Heart left ventricle (tissue), 16 donors: ENCODE measurements around the gene ALOX5AP. TPM values are rescaled to one million over a fixed set of nuclear protein-coding genes. Genes with fewer than 3 reads are reported as not detected.

Experiments used
- ATAC-seq, 4 donors: fragments of 200-7000 bp; cut with Tn5 transposase; one replicate each; pipeline ENCODE4 v1.9.1; 2020 to 2022; ENCODE audit warnings: moderate library complexity in 4 of 4, mild to moderate bottlenecking in 3 of 4, moderate number of reproducible peaks in 1 of 4
- DNase-seq, 5 donors: peaks; one replicate each; pipeline ENCODE4 v3.0.0-alpha.2; 2020
- H3K27ac ChIP-seq, 12 donors: fragments of 200-600 bp; sonication (generic) in 4 of 12; one replicate each; pipeline versions ENCODE4 v1.5.0 to v1.8.0; 2016 to 2022; ENCODE audit warnings: mild to moderate bottlenecking in 2 of 12
- H3K27me3 ChIP-seq, 9 donors: fragments of 200-600 bp; sonication (generic) in 2 of 9; one replicate each; pipeline versions ENCODE4 v1.5.1 to v1.8.0; 2016 to 2022; ENCODE audit warnings: mild to moderate bottlenecking in 3 of 9
- H3K36me3 ChIP-seq, 9 donors: fragments of 200-600 bp; sonication (generic) in 2 of 9; one replicate each; pipeline versions ENCODE4 v1.5.0 to v1.8.0; 2018 to 2022; ENCODE audit warnings: mild to moderate bottlenecking in 2 of 9
- H3K4me1 ChIP-seq, 12 donors: fragments of 200-600 bp; sonication (generic) in 4 of 12; one replicate each; pipeline versions ENCODE4 v1.5.0 to v1.8.0; 2016 to 2022; ENCODE audit warnings: mild to moderate bottlenecking in 3 of 12
- H3K4me3 ChIP-seq, 12 donors: fragments of 200-600 bp; sonication (generic) in 4 of 12; one replicate each; pipeline versions ENCODE4 v1.5.0 to v1.8.0; 2017 to 2022; ENCODE audit warnings: mild to moderate bottlenecking in 9 of 12, moderate library complexity in 4 of 12
- H3K9me3 ChIP-seq, 12 donors: fragments of 200-600 bp; sonication (generic) in 4 of 12; one replicate each; pipeline versions ENCODE4 v1.5.0 to v1.8.0; 2016 to 2022; ENCODE audit warnings: mild to moderate bottlenecking in 1 of 12
- CTCF ChIP-seq, 12 donors: fragments of 200-600 bp; sonication (generic) in 4 of 12; IDR thresholded peaks; one replicate each; pipeline versions ENCODE4 v1.5.0 to v1.8.0; 2018 to 2022; ENCODE audit warnings: antibody characterized with exemption in 12 of 12, mild to moderate bottlenecking in 5 of 12
- POLR2A ChIP-seq, 2 donors: fragments of 450-650 bp; IDR thresholded peaks; one replicate each; pipeline ENCODE4 v1.6.1; 2017; ENCODE audit warnings: antibody characterized with exemption in 2 of 2, mild to moderate bottlenecking in 2 of 2, moderate library complexity in 2 of 2
- WGBS, 4 donors: extraction: QIAGEN DNeasy Blood & Tissue Kit in 2 of 4; methylation state at CpG; one replicate each; pipeline versions ENCODE4 v1.1.5 to v1.1.7; 2013 to 2018; 5-methylcytosine and 5-hydroxymethylcytosine counted together
- intact Hi-C, 10 donors: fragments of 100-400 bp; cut with DNase I; formaldehyde crosslinking; loops; one replicate each; pipeline versions ENCODE4 v1.11.1 to v1.14.2; 2022
- polyA plus RNA-seq, 2 donors: library from polyadenylated mRNA; stranded (reverse); fragments of 200-250 nt; gene quantifications; one replicate each; pipeline ENCODE4 v1.2.3, GENCODE V29; 2013
- total RNA-seq, 9 donors: library from RNA; depleted of rRNA in 2 of 9; stranded (reverse); fragments of >200 nt in 2 of 9; fragmentation: NEBNext Ultra II Directional in 3 of 9; extraction: Animal tissue kit (Norgen Biotek cat#: 25700) in 3 of 9; gene quantifications; one replicate each; pipeline versions ENCODE4 v1.1.0 to v1.2.4, GENCODE V29; 2016 to 2023
- donor health status: ischemic (EF 13 %, LVEDD 7.1; RV severe dilation, severe dysfunction).
- donor health status: healthy with polysubstance abuse.
- donor health status: DM: no; HTN: yes; CAD: no.
- donor health status: DM: no; HTN: no; CAD: no.
- donor health status: ischemic (EF 25% LVEDD 6.9; RV normal size, moderate dysfunction).
- donor health status: ischemic (EF 25% LVEDD 5.7; RV mildly dilated, moderate dysfunction).
- donor health status: healthy.
- donor health status: DM: yes; HTN: yes; CAD: no.
- donor health status: ischemic (EF 35%, LVEDD 5.7; RV mildly dilated, moderate dysfunction).
- donor health status: nonischemic (EF 11% LVEDD 7.7; RV severe dilation, severe dysfunction).
- donor health status: DM: yes; HTN: yes; CAD: no.
- donor health status: PGD.
- donor health status: ischemic (EF 29% LVEDD 5.4; RV normal size, mild dysfunction).
- donor health status: nonischemic (EF 23%, LVEDD 6.1; RV moderate dilation, normal function).

Gene ALOX5AP
- total and polyA plus RNA-seq, 11 donors, result 0.88 to 24.3 (median 8.8) TPM

GRCh38 chr13:30689752-30690151 is 45.6 kb upstream of the ALOX5AP start:
- Histone ChIP-seq H3K27ac (peak overlapping the region in 11 of 12 donors; percentile 46 to 83 (median 63)), H3K4me1 (peaks cover 0 to 15% (median 4%) of the 10 kb centered on the region in 12 donors), H3K9me3 (peaks cover 0 to 13% (median 0%) of the 10 kb centered on the region in 12 donors), H3K27me3 (no peaks in the 10 kb centered on the region), H3K4me3 (peak overlapping the region in 4 of 12 donors; percentile 2 to 61 (median 48)), H3K36me3 (no peaks in the 10 kb centered on the region)
- DNase-seq (no peak), ATAC-seq (no peak)
- TF ChIP-seq POLR2A (IDR thresholded peaks at IDR 0.05) (no peak), CTCF (IDR thresholded peaks at IDR 0.05) (no peak)
- 88 to 93% (median 91%) methylated on average over 14 of the region's 14 CpGs for WGBS, 4 donors
- intact Hi-C loops, result loop anchor here in 2 of 10 donors (10.0 kb wide), 3 partner anchors 65 to 355 kb away; no protein-coding TSS in a partner anchor

- intact Hi-C loops, result no loop called here
- H3K9me3 ChIP-seq, result peaks cover 0 to 13% (median 0%) of the 10 kb centered on the region in 12 donors
- peak overlapping the region; percentile 46 to 83 (median 62) for H3K27ac ChIP-seq
- peaks cover 0 to 18% (median 4%) of the 10 kb centered on the region in 12 donors for H3K4me1 ChIP-seq
- WGBS, 4 donors, result 38 to 52% (median 47%) methylated on average over 20 to 21 of the region's 21 CpGs
- H3K4me3 ChIP-seq, result peak overlapping the region in 11 of 12 donors; percentile 2 to 61 (median 47)
- no peaks in the 10 kb centered on the region for H3K36me3 ChIP-seq
- no peaks in the 10 kb centered on the region for H3K27me3 ChIP-seq
- ATAC-seq (peak; percentile 83 to 94 (median 92)), DNase-seq (peak; percentile 55 to 82 (median 73))
- TF ChIP-seq CTCF (IDR thresholded peaks at IDR 0.05) (no peak), POLR2A (IDR thresholded peaks at IDR 0.05) (no peak)
These were observed 44.8 kb upstream of the ALOX5AP start for GRCh38 chr13:30690282-30691188.

- no peak for DNase-seq
- WGBS, 4 donors, result 91 to 98% (median 96%) methylated on average over 1 of the region's 1 CpG
- H3K9me3 ChIP-seq, result peaks cover 0 to 13% (median 0%) of the 10 kb centered on the region in 12 donors
- TF ChIP-seq CTCF (IDR thresholded peaks at IDR 0.05) (no peak), POLR2A (IDR thresholded peaks at IDR 0.05) (no peak)
- H3K27ac ChIP-seq, result no peak overlapping the region
- H3K36me3 ChIP-seq, result no peaks in the 10 kb centered on the region
- intact Hi-C loops, result no loop called here
- H3K4me1 ChIP-seq, result peaks cover 0 to 34% (median 5%) of the 10 kb centered on the region in 12 donors
- no peak for ATAC-seq
- no peaks in the 10 kb centered on the region for H3K27me3 ChIP-seq
- H3K4me3 ChIP-seq, result no peak overlapping the region
These were observed 43.2 kb upstream of the ALOX5AP start for GRCh38 chr13:30692113-30692512.
